K562 (cell line): ENCODE results near the gene PLEKHM1. TPM values are rescaled to one million over a fixed set of nuclear protein-coding genes. Genes with fewer than 3 reads are reported as not detected.
A peak's percentile ranks its signal among the peaks of the same experiment; 100 is the strongest.
"Not testable (repeated sequence)": the region's sequence is repeated elsewhere in the genome, so short reads cannot be mapped to it uniquely, and the experiment has no call there.

Experiments used
- ATF3 ChIP-seq, 2 experiments: fragments of 450-650 bp in 1 of 2; sonication (generic) in 1 of 2; formaldehyde crosslinking in 1 of 2; IDR thresholded peaks in 1 of 2; conservative IDR thresholded peaks in 1 of 2; 2 replicates each; pipeline versions ENCODE4 v1.6.1 to v1.8.1; 2016 to 2023; ENCODE audit warnings: mild to moderate bottlenecking in 2 of 2, moderate library complexity in 2 of 2, inconsistent platforms in 1 of 2, missing genetic modification reagents in 1 of 2
- FOXK2 ChIP-seq, 2 experiments: fragments of 450-650 bp; IDR thresholded peaks in 1 of 2; conservative IDR thresholded peaks in 1 of 2; 2 replicates each; pipeline ENCODE4 v1.6.1; 2016; ENCODE audit warnings: low read depth in 2 of 2, mild to moderate bottlenecking in 1 of 2
- MITF ChIP-seq: IDR thresholded peaks from 2 replicates; pipeline ENCODE4 v1.6.1; 2014; ENCODE audit warnings: antibody characterized with exemption
- NFE2 ChIP-seq: IDR thresholded peaks from 2 replicates; pipeline ENCODE4 v1.6.1; 2014; ENCODE audit warnings: antibody characterized with exemption, low read depth
- PKNOX1 ChIP-seq: fragments of 450-650 bp; IDR thresholded peaks from 2 replicates; pipeline ENCODE4 v1.6.1; 2016
- SMAD4 ChIP-seq: fragments of 250-450 bp; sonication (Bioruptor Pico); conservative IDR thresholded peaks from 2 replicates; pipeline ENCODE4 v1.8.0; 2021; ENCODE audit warnings: inconsistent platforms, mild to moderate bottlenecking, moderate library complexity
- SMARCA4 ChIP-seq: fragments of 450-650 bp; IDR thresholded peaks from 2 replicates; pipeline ENCODE4 v1.6.1; 2016
- ZNF134 ChIP-seq: fragments of 250-450 bp; sonication (Bioruptor Pico); conservative IDR thresholded peaks from 2 replicates; pipeline ENCODE4 v1.4.0; 2020
- polyA plus RNA-seq, 8 experiments: library from polyadenylated mRNA; depleted of rRNA in 4 of 8; stranded (reverse) in 5 of 8; unstranded in 3 of 8; fragments of >200 nt; fragmentation: Nextera tagmentation in 2 of 8; fragmentation: Illumina TruSeq in 1 of 8; extraction: Ambion mirVana in 2 of 8; extraction: Trizol in 1 of 8; gene quantifications; 2 replicates each; pipeline versions ENCODE4 v1.2.1 to v1.2.3, GENCODE V29; 2011 to 2014; ENCODE audit warnings: inconsistent platforms in 1 of 8, missing spikeins in 1 of 8
- total RNA-seq, 7 experiments: library from RNA; depleted of rRNA in 6 of 7; stranded (reverse); fragments of >200 nt in 6 of 7; fragmentation: Illumina TruSeq in 2 of 7; extraction: Trizol in 2 of 7; gene quantifications; 2 replicates each; pipeline versions ENCODE4 v1.2.1 to v1.2.3, GENCODE V29; 2011 to 2021; ENCODE audit warnings: low replicate concordance in 1 of 7
- TF ChIP-seq, protein P1 (sequence below), 2 experiments: fragments of 450-650 bp in 1 of 2; sonication (generic) in 1 of 2; formaldehyde crosslinking in 1 of 2; IDR thresholded peaks; 2 replicates each; pipeline versions ENCODE4 v1.7.1 to v1.9.0; 2016 to 2022; ENCODE audit warnings: inconsistent platforms in 1 of 2, mild to moderate bottlenecking in 1 of 2, missing genetic modification reagents in 1 of 2
- TF ChIP-seq, protein P2 (sequence below): sonication (generic); formaldehyde crosslinking; IDR thresholded peaks from 2 replicates; pipeline ENCODE4 v1.8.0; 2022; ENCODE audit warnings: missing genetic modification reagents, mild to moderate bottlenecking, moderate library complexity, borderline replicate concordance

The PLEKHM1 gene
- total and polyA plus RNA-seq, 9 of the 15 experiments (the other 6 are each of a cell fraction or from before 2014, with no cell fraction given), result 0.13 to 23.3 (median 5.7) TPM

DNA sequence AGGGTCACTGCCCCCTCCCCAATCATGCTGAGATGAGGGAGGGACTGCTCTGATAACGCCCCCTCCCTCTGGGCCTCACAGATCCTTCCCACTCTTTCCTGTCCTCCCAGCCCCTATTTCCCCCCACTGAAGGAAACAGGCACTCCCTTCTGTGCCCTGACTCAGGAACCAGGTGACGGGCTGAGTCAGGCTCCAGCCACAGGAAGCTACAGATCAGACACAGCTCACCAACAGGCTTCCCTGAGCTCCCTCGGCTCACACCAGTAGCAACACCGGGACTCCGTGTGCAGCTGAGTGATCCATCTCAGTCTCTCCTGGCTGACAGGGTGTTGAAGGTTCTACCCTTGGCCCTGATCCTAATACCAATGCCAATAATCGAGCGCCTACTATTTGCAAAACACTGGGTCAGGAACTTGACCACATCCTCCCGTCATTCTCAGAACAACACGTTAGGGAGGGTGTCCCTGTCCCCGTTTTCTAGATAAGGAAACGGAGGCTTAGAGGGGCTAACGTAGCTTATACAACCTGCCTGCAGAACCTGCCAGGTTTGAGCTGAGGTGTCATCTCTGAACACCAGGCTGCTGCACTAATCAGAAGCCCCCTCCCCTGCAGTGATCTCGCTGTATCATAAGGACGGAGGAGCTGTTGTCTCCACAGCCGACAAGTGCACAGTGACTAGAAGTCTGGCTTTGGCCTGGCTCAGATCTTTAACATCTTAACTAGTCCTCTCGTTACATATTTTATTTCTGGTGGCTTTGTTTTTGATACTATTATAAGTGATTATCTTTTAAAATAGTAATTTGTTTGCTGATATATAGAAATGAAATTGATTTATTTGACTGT lies 44.4 kb downstream of the PLEKHM1 start (continued):
- peak; percentile 52; the same call in 1 of the 2 replicates for TF ChIP-seq PKNOX1
- 0 out of 2 replicates have a peak, but pooled peaks have one; percentile 53 for TF ChIP-seq MITF
- TF ChIP-seq ATF3 (IDR thresholded peaks at IDR 0.05), result peak; percentile 58; the same call in 1 of the 2 replicates
- not testable (repeated sequence) for TF ChIP-seq ATF3 (CRISPR knock-in tag; conservative IDR thresholded peaks at IDR 0.05)
- TF ChIP-seq SMARCA4, result peak; percentile 69
- 0 out of 2 replicates have a peak, but pooled peaks have one; percentile 21 for TF ChIP-seq ZNF134 (CRISPR knock-in tag)
- peak; percentile 43; the same call in 1 of the 2 replicates for TF ChIP-seq NFE2
- peak; percentile 40 to 49; a peak in 1 of 4 replicates for TF ChIP-seq FOXK2 (conservative IDR thresholded peaks at IDR 0.05 in 1 of 2, IDR thresholded peaks at IDR 0.05 in 1 of 2; ENCODE audit: low read depth in 2 of 2)
- TF ChIP-seq SMAD4 (CRISPR knock-in tag), result 0 out of 2 replicates have a peak, but pooled peaks have one; percentile 24
- TF ChIP-seq, protein P1, sequence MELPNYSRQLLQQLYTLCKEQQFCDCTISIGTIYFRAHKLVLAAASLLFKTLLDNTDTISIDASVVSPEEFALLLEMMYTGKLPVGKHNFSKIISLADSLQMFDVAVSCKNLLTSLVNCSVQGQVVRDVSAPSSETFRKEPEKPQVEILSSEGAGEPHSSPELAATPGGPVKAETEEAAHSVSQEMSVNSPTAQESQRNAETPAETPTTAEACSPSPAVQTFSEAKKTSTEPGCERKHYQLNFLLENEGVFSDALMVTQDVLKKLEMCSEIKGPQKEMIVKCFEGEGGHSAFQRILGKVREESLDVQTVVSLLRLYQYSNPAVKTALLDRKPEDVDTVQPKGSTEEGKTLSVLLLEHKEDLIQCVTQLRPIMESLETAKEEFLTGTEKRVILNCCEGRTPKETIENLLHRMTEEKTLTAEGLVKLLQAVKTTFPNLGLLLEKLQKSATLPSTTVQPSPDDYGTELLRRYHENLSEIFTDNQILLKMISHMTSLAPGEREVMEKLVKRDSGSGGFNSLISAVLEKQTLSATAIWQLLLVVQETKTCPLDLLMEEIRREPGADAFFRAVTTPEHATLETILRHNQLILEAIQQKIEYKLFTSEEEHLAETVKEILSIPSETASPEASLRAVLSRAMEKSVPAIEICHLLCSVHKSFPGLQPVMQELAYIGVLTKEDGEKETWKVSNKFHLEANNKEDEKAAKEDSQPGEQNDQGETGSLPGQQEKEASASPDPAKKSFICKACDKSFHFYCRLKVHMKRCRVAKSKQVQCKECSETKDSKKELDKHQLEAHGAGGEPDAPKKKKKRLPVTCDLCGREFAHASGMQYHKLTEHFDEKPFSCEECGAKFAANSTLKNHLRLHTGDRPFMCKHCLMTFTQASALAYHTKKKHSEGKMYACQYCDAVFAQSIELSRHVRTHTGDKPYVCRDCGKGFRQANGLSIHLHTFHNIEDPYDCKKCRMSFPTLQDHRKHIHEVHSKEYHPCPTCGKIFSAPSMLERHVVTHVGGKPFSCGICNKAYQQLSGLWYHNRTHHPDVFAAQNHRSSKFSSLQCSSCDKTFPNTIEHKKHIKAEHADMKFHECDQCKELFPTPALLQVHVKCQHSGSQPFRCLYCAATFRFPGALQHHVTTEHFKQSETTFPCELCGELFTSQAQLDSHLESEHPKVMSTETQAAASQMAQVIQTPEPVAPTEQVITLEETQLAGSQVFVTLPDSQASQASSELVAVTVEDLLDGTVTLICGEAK (IDR thresholded peaks at IDR 0.05), result 0 out of 2 replicates have a peak, but pooled peaks have one; percentile 16
- TF ChIP-seq, protein P1 (CRISPR knock-in tag; IDR thresholded peaks at IDR 0.05), result not testable (repeated sequence)
- TF ChIP-seq, protein P2, sequence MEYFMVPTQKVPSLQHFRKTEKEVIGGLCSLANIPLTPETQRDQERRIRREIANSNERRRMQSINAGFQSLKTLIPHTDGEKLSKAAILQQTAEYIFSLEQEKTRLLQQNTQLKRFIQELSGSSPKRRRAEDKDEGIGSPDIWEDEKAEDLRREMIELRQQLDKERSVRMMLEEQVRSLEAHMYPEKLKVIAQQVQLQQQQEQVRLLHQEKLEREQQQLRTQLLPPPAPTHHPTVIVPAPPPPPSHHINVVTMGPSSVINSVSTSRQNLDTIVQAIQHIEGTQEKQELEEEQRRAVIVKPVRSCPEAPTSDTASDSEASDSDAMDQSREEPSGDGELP (CRISPR knock-in tag), result peak; percentile 63; the same call in 1 of the 2 replicates
